Endothelial cell of umbilical vein (primary cell): ENCODE measurements around the gene C6orf132. TPM values are rescaled to one million over a fixed set of nuclear protein-coding genes. Genes with fewer than 3 reads are reported as not detected.

ENCODE experiments used
- BruUV-seq: library from RNA; stranded (reverse); fragments of 400-500 nt; replicated peaks from 2 replicates; lab custom pipeline; 2021; lab: Mats Ljungman, UMichigan
- CTCF ChIA-PET: fragments of 300-600, 350-600 bp; sonication (Branson Sonifier 250); formaldehyde crosslinking; loops from one replicate; lab custom pipeline; 2021; ENCODE audit warnings: antibody characterized with exemption, inconsistent platforms; lab: Charles Lee
- POLR2A ChIA-PET: fragments of 300-600, 350-600 bp; sonication (Branson Sonifier 250); formaldehyde crosslinking; loops from one replicate; lab custom pipeline; 2021; ENCODE audit warnings: antibody characterized with exemption, inconsistent platforms; lab: Charles Lee
- DNase-seq: peaks from one replicate; pipeline ENCODE4 v3.0.0-alpha.2; 2011; ENCODE audit warnings: low read depth, low spot score
- FAIRE-seq: peaks from 2 replicates; lab custom pipeline; 2011; peaks lifted over from hg19 to GRCh38; lab: Jason Lieb, UNC
- H2AFZ ChIP-seq: 2 replicates; pipeline ENCODE4 v1.6.0; 2012; ENCODE audit warnings: low read depth, low read length, control low read depth, inconsistent platforms
- H3K27ac ChIP-seq: 2 replicates; pipeline ENCODE4 v1.5.1; 2011; ENCODE audit warnings: low read depth, mild to moderate bottlenecking, control low read depth, low read length, moderate library complexity; ENCODE audit not compliant: insufficient read depth
- H3K27me3 ChIP-seq, 2 experiments: 2 replicates each; pipeline versions ENCODE4 v1.6.0 to v1.6.1; 2011; ENCODE audit warnings: low read length in 2 of 2, mixed read lengths in 1 of 2; ENCODE audit not compliant: control insufficient read depth in 2 of 2, insufficient read depth in 2 of 2
- H3K36me3 ChIP-seq, 2 experiments: 2 replicates in 1 of 2; 3 replicates in 1 of 2; pipeline ENCODE4 v1.5.1; 2011; ENCODE audit warnings: low read length in 2 of 2, mild to moderate bottlenecking in 1 of 2, moderate library complexity in 1 of 2; ENCODE audit not compliant: control insufficient read depth in 2 of 2, insufficient read depth in 2 of 2; ENCODE audit errors: extremely low read depth in 1 of 2
- H3K4me1 ChIP-seq: 3 replicates; pipeline ENCODE4 v1.5.1; 2011; ENCODE audit warnings: mild to moderate bottlenecking, low read length; ENCODE audit not compliant: control insufficient read depth, insufficient read depth; ENCODE audit errors: extremely low read depth
- H3K4me2 ChIP-seq: 2 replicates; pipeline ENCODE4 v1.6.1; 2011; ENCODE audit warnings: low read length, control low read depth, mixed read lengths; ENCODE audit not compliant: insufficient read depth
- H3K4me3 ChIP-seq, 3 experiments: fragments of 200-600 bp in 1 of 3; sonication (generic), shearing (Covaris generic) in 1 of 3; replicated peaks in 1 of 3; 2 replicates each; pipeline ENCODE4 v1.5.1; 2011 to 2016; ENCODE audit warnings: control low read depth in 3 of 3, low read length in 3 of 3, mild to moderate bottlenecking in 2 of 3, inconsistent platforms in 1 of 3, low read depth in 1 of 3, moderate library complexity in 1 of 3; ENCODE audit not compliant: insufficient read depth in 1 of 3
- H3K79me2 ChIP-seq: 2 replicates; pipeline ENCODE4 v1.6.0; 2012; ENCODE audit warnings: low read length, inconsistent platforms; ENCODE audit not compliant: control insufficient read depth, insufficient read depth
- H3K9ac ChIP-seq: replicated peaks from 2 replicates; pipeline ENCODE3; 2011; ENCODE audit warnings: low read length, control low read depth; ENCODE audit not compliant: insufficient read depth; ENCODE audit errors: extremely low read depth
- H3K9me1 ChIP-seq: replicated peaks from 3 replicates; pipeline ENCODE4 v1.6.0; 2011; ENCODE audit warnings: mild to moderate bottlenecking, low read length; ENCODE audit not compliant: control insufficient read depth, insufficient read depth; ENCODE audit errors: extremely low read depth
- H3K9me3 ChIP-seq: replicated peaks from 2 replicates; pipeline ENCODE4 v1.5.1; 2012; ENCODE audit warnings: low read length, inconsistent platforms; ENCODE audit not compliant: control insufficient read depth, insufficient read depth
- H4K20me1 ChIP-seq: replicated peaks from 2 replicates; pipeline ENCODE3; 2011; ENCODE audit warnings: mild to moderate bottlenecking, low read length; ENCODE audit not compliant: control insufficient read depth, insufficient read depth; ENCODE audit errors: extremely low read depth
- CTCF ChIP-seq, 2 donors: IDR thresholded peaks; 1 replicate in 1 of 2; 2 replicates in 1 of 2; pipeline ENCODE4 v1.5.1; 2011; ENCODE audit warnings: low read length in 2 of 2, mild to moderate bottlenecking in 2 of 2, moderate library complexity in 2 of 2, control low read depth in 1 of 2, inconsistent platforms in 1 of 2, low read depth in 1 of 2; ENCODE audit not compliant: insufficient read depth in 1 of 2; ENCODE audit errors: extremely low read depth in 1 of 2
- EZH2 ChIP-seq: IDR thresholded peaks from 2 replicates; pipeline ENCODE4 v1.6.1; 2012; ENCODE audit warnings: borderline replicate concordance, low read depth, mild to moderate bottlenecking, moderate library complexity, low read length, inconsistent platforms; ENCODE audit not compliant: severe bottlenecking
- FOS ChIP-seq: IDR thresholded peaks from 2 replicates; pipeline ENCODE4 v1.6.1; 2011; ENCODE audit warnings: mild to moderate bottlenecking, low read length, moderate library complexity, borderline replicate concordance; ENCODE audit not compliant: insufficient read depth
- GATA2 ChIP-seq: IDR thresholded peaks from 2 replicates; pipeline ENCODE4 v1.7.0; 2011; ENCODE audit warnings: low read depth, mild to moderate bottlenecking, moderate library complexity, mixed read lengths, low read length; ENCODE audit not compliant: insufficient read length, insufficient read depth
- JUN ChIP-seq: IDR thresholded peaks from 2 replicates; pipeline ENCODE4 v1.6.1; 2011; ENCODE audit warnings: borderline replicate concordance, low read depth; ENCODE audit not compliant: insufficient read length, insufficient read depth
- MAX ChIP-seq: IDR thresholded peaks from 2 replicates; pipeline ENCODE4 v1.6.1; 2011; ENCODE audit not compliant: insufficient read depth, insufficient read length
- MYC ChIP-seq: IDR thresholded peaks from one replicate; pipeline ENCODE4 v1.6.1; 2011; ENCODE audit warnings: mild to moderate bottlenecking, low read depth, low read length
- POLR2A ChIP-seq: IDR thresholded peaks from 2 replicates; pipeline ENCODE4 v1.6.1; 2012; ENCODE audit warnings: low read depth, mild to moderate bottlenecking, control low read depth, low read length
- POLR2AphosphoS5 ChIP-seq: IDR thresholded peaks from 2 replicates; pipeline ENCODE4 v1.6.1; 2012; ENCODE audit warnings: low read depth, mild to moderate bottlenecking, control low read depth, low read length, moderate library complexity; ENCODE audit not compliant: insufficient read depth
- dilution Hi-C: fragments of 300-500 bp; cut with MboI; formaldehyde crosslinking; loops from one replicate; pipeline ENCODE4 v1.15.0; 2019; ENCODE audit warnings: low sequenced_read_pairs; ENCODE audit not compliant: extremely low pct_ligation_motif_present
- intact Hi-C: fragments of 100-400 bp; cut with micrococcal nuclease; formaldehyde crosslinking; loops from one replicate; pipeline ENCODE4 v1.10.0; 2022
- polyA plus RNA-seq, 4 experiments: library from polyadenylated mRNA; depleted of rRNA in 3 of 4; stranded (reverse) in 3 of 4; unstranded in 1 of 4; fragments of >200 nt; gene quantifications; 2 replicates each; pipeline versions ENCODE4 v1.2.1 to v1.2.3, GENCODE V29; 2011 to 2012; ENCODE audit warnings: missing spikeins in 1 of 4
- total RNA-seq: library from RNA; stranded (reverse); gene quantifications from 2 replicates; pipeline ENCODE4 v1.2.3, GENCODE V29; 2021

The C6orf132 gene
- total and polyA plus RNA-seq, 2 donors (not counting 3 experiments of a cell fraction or from before 2014, with no cell fraction given): 0.15 to 0.71 TPM

GRCh38 chr6:42088101-42088591 is 54.3 kb downstream of the C6orf132 start:
- Histone ChIP-seq H3K4me3 (no peak overlapping the region), H3K4me2 (no peak overlapping the region), H3K79me2 (no peaks in the 10 kb centered on the region), H3K27me3 (peaks cover 0 to 2% of the 10 kb centered on the region in 2 experiments), H2AFZ (no peak overlapping the region), H3K27ac (no peak overlapping the region), H3K36me3 (no peaks in the 10 kb centered on the region), H3K9me1 (no peaks in the 10 kb centered on the region), H3K9ac (no peak overlapping the region), H3K4me1 (peaks cover 5% of the 10 kb centered on the region), H3K9me3 (no peaks in the 10 kb centered on the region), H4K20me1 (no peaks in the 10 kb centered on the region)
- CTCF ChIA-PET: interaction anchor here (1.8 to 5.9 kb wide), 2 partner anchors 9 to 16 kb away, joined by 5 to 35 read pairs; no protein-coding TSS in a partner anchor
- TF ChIP-seq GATA2: no peak
- TF ChIP-seq FOS: no peak
- no peak for TF ChIP-seq MAX
- no peak for TF ChIP-seq POLR2AphosphoS5
- TF ChIP-seq JUN: no peak
- no peak for TF ChIP-seq CTCF (IDR thresholded peaks at IDR 0.05; ENCODE audit: extremely low read depth in 1 of 2, insufficient read depth in 1 of 2, low read depth in 1 of 2, low read length in 2 of 2)
- TF ChIP-seq POLR2A: no peak
- no peak for TF ChIP-seq EZH2
- no peak for TF ChIP-seq MYC
- DNase-seq: no peak
- intact Hi-C loops: no loop called here
- POLR2A ChIA-PET: no interaction called here
- FAIRE-seq: no peak
- dilution Hi-C loops: no loop called here
- BruUV-seq: no TSS peak
